Kidney epithelial cell (primary cell): ENCODE data around the gene ZNF771. TPM values are rescaled to one million over a fixed set of nuclear protein-coding genes. Genes with fewer than 3 reads are reported as not detected.

Experiments
- DNase-seq: peaks from one replicate; pipeline ENCODE4 v3.0.0-alpha.2; 2010; ENCODE audit warnings: low read depth
- H3K27me3 ChIP-seq: 2 replicates; pipeline ENCODE4 v1.6.0; 2011; ENCODE audit warnings: low read length; ENCODE audit not compliant: control insufficient read depth, insufficient read depth
- H3K36me3 ChIP-seq: 2 replicates; pipeline ENCODE4 v1.5.1; 2011; ENCODE audit warnings: low read length; ENCODE audit not compliant: control insufficient read depth, insufficient read depth
- H3K4me3 ChIP-seq: 2 replicates; pipeline ENCODE4 v1.5.1; 2011; ENCODE audit warnings: low read depth, mild to moderate bottlenecking, control low read depth, low read length
- CTCF ChIP-seq: IDR thresholded peaks from 2 replicates; pipeline ENCODE4 v1.5.1; 2011; ENCODE audit warnings: mild to moderate bottlenecking, moderate library complexity, low read length, control low read depth, inconsistent platforms; ENCODE audit not compliant: insufficient read depth, poor library complexity, severe bottlenecking
- total RNA-seq: library from RNA; depleted of rRNA; stranded (reverse); fragments of >200 nt; gene quantifications from 2 replicates; pipeline ENCODE4 v1.2.3, GENCODE V29; 2015

The ZNF771 gene
- total RNA-seq, 1 donor from 2014 or later: 16.7 TPM

DNA sequence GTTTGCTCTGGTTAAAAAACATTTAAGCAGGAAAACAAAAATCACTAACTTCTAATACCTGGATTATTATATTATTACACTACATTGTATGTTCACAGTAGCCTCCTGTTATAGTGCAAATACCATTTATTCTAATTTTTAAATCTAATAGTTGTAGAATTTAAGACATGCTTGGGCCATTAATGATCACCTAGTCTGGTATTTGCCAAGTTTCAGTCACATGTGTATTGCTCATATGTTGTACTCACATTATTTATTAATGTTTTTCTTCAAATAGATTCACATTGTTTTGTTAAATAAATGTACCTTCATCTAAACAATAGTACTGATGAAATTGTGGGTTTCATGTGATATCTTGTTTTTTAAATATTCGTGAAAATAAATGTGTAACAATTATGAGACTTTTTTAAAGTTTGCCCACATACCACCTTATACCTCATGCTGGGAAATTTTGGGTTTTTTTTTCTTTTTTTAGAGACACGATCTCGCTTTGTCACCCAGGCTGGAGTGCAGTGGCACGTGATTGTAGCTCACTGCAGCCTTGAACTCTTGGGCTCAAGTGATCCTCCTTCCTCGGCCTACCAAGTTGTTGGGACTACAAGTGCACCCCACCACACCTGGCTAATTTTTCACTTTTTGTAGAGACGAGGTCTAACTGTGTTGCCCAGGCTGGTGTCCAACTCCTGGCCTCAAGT, 5.9 kb downstream of the ZNF771 start:
- no peaks in the 10 kb centered on the region for H3K27me3 ChIP-seq
- no peak overlapping the region for H3K4me3 ChIP-seq
- peak; percentile 26 for DNase-seq
- TF ChIP-seq CTCF: no peak
- H3K36me3 ChIP-seq: peaks cover 2% of the 10 kb centered on the region

DNA sequence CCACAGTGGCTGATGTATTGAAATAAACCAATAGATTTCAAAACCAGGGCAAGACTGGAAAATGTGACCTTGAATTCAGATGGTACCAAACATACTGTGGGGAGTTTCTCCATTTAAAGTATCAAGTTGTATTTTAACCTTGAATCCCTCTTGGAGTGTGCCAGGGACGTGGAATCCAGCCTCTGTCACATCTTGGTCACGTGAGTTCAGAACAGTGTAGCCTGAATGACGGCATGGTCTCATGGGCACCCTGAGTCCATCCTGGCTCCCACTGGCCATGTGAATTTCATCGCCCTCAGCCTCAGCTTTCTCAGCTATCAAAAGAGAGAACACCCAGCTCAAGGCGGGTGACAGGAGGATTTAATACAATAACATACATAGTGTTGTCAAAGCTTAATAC, 6.8 kb downstream of the ZNF771 start:
- DNase-seq: no peak
- TF ChIP-seq CTCF: no peak
- Histone ChIP-seq H3K27me3 (no peaks in the 10 kb centered on the region), H3K4me3 (no peak overlapping the region), H3K36me3 (peaks cover 2% of the 10 kb centered on the region)

DNA sequence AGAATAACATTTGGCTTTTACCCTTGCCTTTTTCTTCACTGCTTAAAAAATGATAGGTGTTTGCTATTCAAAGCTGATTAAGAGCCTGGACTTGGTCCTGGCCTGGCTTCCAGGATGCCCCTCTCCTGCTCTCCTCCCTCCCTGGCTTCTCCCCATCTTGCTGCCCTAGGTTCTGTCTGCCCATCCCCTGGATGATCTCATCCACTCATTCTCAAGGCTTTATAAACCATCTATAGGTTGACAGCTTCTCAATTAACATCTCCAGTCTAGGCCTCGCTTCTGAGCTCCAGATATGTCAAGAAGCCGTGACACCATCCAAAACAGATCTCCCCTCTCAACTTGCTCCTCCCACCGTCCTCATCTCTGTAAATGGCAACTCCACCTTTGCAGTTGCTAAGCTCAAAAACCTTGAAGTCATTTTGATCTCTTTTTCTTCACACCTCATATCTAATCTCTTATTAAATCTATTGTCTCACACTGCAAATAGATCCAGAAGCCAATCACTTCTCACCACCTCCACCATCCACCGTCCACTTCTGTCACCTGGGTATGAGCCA, 8.7 kb downstream of the ZNF771 start:
- DNase-seq: no peak
- Histone ChIP-seq H3K27me3 (no peaks in the 10 kb centered on the region), H3K36me3 (peaks cover 2% of the 10 kb centered on the region), H3K4me3 (no peak overlapping the region)
- TF ChIP-seq CTCF: no peak

GRCh38 chr16:30416624-30417528, 9.5 kb downstream of the ZNF771 start:
- Histone ChIP-seq H3K4me3 (peak overlapping the region; percentile 45), H3K36me3 (no peaks in the 10 kb centered on the region), H3K27me3 (no peaks in the 10 kb centered on the region)
- DNase-seq: no peak
- no peak for TF ChIP-seq CTCF

GRCh38 chr16:30417529-30418349, 10.3 kb downstream of the ZNF771 start:
- Histone ChIP-seq H3K4me3 (peak overlapping the region; percentile 45), H3K27me3 (no peaks in the 10 kb centered on the region), H3K36me3 (no peaks in the 10 kb centered on the region)
- peak; percentile 11 for TF ChIP-seq CTCF
- DNase-seq: peak; percentile 60
